ENCODE data around the gene TAPT1. TPM values are rescaled to one million over a fixed set of nuclear protein-coding genes. Genes with fewer than 3 reads are reported as not detected.

Gene TAPT1
- polyA plus RNA-seq, 1 donor from 2014 or later, result 34.2 TPM

GRCh38 chr4:16120720-16121119 lies 105.6 kb downstream of the TAPT1 start:
- Histone ChIP-seq H3K9me3 (ENCODE audit: low read length) (no peaks in the 10 kb centered on the region), H3F3A (ENCODE audit: insufficient read depth, low read length, poor library complexity, severe bottlenecking) (no peaks in the 10 kb centered on the region), H4K20me1 (ENCODE audit: insufficient read depth) (no peaks in the 10 kb centered on the region), H3K4me2 (ENCODE audit: low read length) (no peak overlapping the region), H2AFZ (ENCODE audit: low read depth, low read length) (no peak overlapping the region), H3K9me2 (ENCODE audit: insufficient read depth, low read length) (no peaks in the 10 kb centered on the region), H3K79me2 (replicated peaks; ENCODE audit: insufficient read depth, low read length) (no peaks in the 10 kb centered on the region), H3K36me3 (ENCODE audit: insufficient read depth, low read length) (no peaks in the 10 kb centered on the region), H3K27ac (ENCODE audit: low read length) (no peak overlapping the region), H3K27me3 (ENCODE audit: insufficient read depth, low read depth, low read length) (no peaks in the 10 kb centered on the region), H3K9ac (ENCODE audit: low read length) (no peak overlapping the region), H3K4me3 (ENCODE audit: low read length) (no peak overlapping the region)
- TF ChIP-seq MXI1 (conservative IDR thresholded peaks at IDR 0.05; ENCODE audit: poor library complexity, severe bottlenecking) (no peak), RAD21 (conservative IDR thresholded peaks at IDR 0.05) (no peak), POLR2AphosphoS5 (IDR thresholded peaks at IDR 0.05) (no peak), REST (IDR thresholded peaks at IDR 0.05; ENCODE audit: borderline replicate concordance) (no peak), TAF1 (IDR thresholded peaks at IDR 0.05; ENCODE audit: low read depth) (no peak), EP300 (conservative IDR thresholded peaks at IDR 0.05; ENCODE audit: poor library complexity, severe bottlenecking) (no peak), EZH2 (IDR thresholded peaks at IDR 0.05; ENCODE audit: borderline replicate concordance, insufficient read depth, low read length, poor library complexity, severe bottlenecking) (no peak), CTCF (IDR thresholded peaks at IDR 0.05; ENCODE audit: poor library complexity, severe bottlenecking) (no peak)

GRCh38 chr4:16119981-16120380 lies 106.3 kb downstream of the TAPT1 start:
- Histone ChIP-seq H3F3A (ENCODE audit: insufficient read depth, low read length, poor library complexity, severe bottlenecking) (no peaks in the 10 kb centered on the region), H4K20me1 (ENCODE audit: insufficient read depth) (no peaks in the 10 kb centered on the region), H3K4me2 (ENCODE audit: low read length) (no peak overlapping the region), H2AFZ (ENCODE audit: low read depth, low read length) (no peak overlapping the region), H3K79me2 (replicated peaks; ENCODE audit: insufficient read depth, low read length) (no peaks in the 10 kb centered on the region), H3K27ac (ENCODE audit: low read length) (no peak overlapping the region), H3K4me3 (ENCODE audit: low read length) (no peak overlapping the region), H3K9ac (ENCODE audit: low read length) (no peak overlapping the region), H3K27me3 (ENCODE audit: insufficient read depth, low read depth, low read length) (no peaks in the 10 kb centered on the region), H3K9me2 (ENCODE audit: insufficient read depth, low read length) (no peaks in the 10 kb centered on the region), H3K36me3 (ENCODE audit: insufficient read depth, low read length) (no peaks in the 10 kb centered on the region), H3K9me3 (ENCODE audit: low read length) (no peaks in the 10 kb centered on the region)
- no peak for TF ChIP-seq EP300 (conservative IDR thresholded peaks at IDR 0.05; ENCODE audit: poor library complexity, severe bottlenecking)

GRCh38 chr4:16118090-16118489 lies 108.2 kb downstream of the TAPT1 start:
- H3K79me2 ChIP-seq (replicated peaks; ENCODE audit: insufficient read depth, low read length), result no peaks in the 10 kb centered on the region

More at GRCh38 chr4:16118090-16118489, 108.2 kb downstream of the TAPT1 start:
- TF ChIP-seq RAD21 (conservative IDR thresholded peaks at IDR 0.05) (no peak), REST (IDR thresholded peaks at IDR 0.05; ENCODE audit: borderline replicate concordance) (no peak), TAF1 (IDR thresholded peaks at IDR 0.05; ENCODE audit: low read depth) (no peak), EZH2 (IDR thresholded peaks at IDR 0.05; ENCODE audit: borderline replicate concordance, insufficient read depth, low read length, poor library complexity, severe bottlenecking) (no peak), MXI1 (conservative IDR thresholded peaks at IDR 0.05; ENCODE audit: poor library complexity, severe bottlenecking) (no peak), CTCF (IDR thresholded peaks at IDR 0.05; ENCODE audit: poor library complexity, severe bottlenecking) (no peak), EP300 (conservative IDR thresholded peaks at IDR 0.05; ENCODE audit: poor library complexity, severe bottlenecking) (no peak), POLR2AphosphoS5 (IDR thresholded peaks at IDR 0.05) (no peak), SMC3 (conservative IDR thresholded peaks at IDR 0.05; ENCODE audit: poor library complexity) (no peak)
- H3K9me3 ChIP-seq (ENCODE audit: low read length), result no peaks in the 10 kb centered on the region
- H3K4me2 ChIP-seq (ENCODE audit: low read length), result no peak overlapping the region
- H2AFZ ChIP-seq (ENCODE audit: low read depth, low read length), result no peak overlapping the region
- H4K20me1 ChIP-seq (ENCODE audit: insufficient read depth), result no peaks in the 10 kb centered on the region
- H3K27ac ChIP-seq (ENCODE audit: low read length), result no peak overlapping the region
- no peak overlapping the region for H3K4me3 ChIP-seq (ENCODE audit: low read length)
- no peaks in the 10 kb centered on the region for H3K27me3 ChIP-seq (ENCODE audit: insufficient read depth, low read depth, low read length)
- no peaks in the 10 kb centered on the region for H3K9me2 ChIP-seq (ENCODE audit: insufficient read depth, low read length)
- H3K36me3 ChIP-seq (ENCODE audit: insufficient read depth, low read length), result no peaks in the 10 kb centered on the region
- H3F3A ChIP-seq (ENCODE audit: insufficient read depth, low read length, poor library complexity, severe bottlenecking), result no peaks in the 10 kb centered on the region
- H3K9ac ChIP-seq (ENCODE audit: low read length), result no peak overlapping the region
